GM12891 (cell line): ENCODE results near the gene KISS1.

Experiments
- DNase-seq: peaks from one replicate; pipeline ENCODE4 v3.0.0; 2011; ENCODE audit warnings: low spot score; ENCODE audit not compliant: insufficient read length
- FAIRE-seq: peaks from 2 replicates; lab custom pipeline; 2011; peaks lifted over from hg19 to GRCh38; lab: Jason Lieb, UNC
- PAX5 ChIP-seq: IDR thresholded peaks from 2 replicates; pipeline ENCODE4 v1.6.1; 2011; ENCODE audit warnings: low read length, moderate library complexity, mild to moderate bottlenecking; ENCODE audit not compliant: insufficient read depth, severe bottlenecking
- POLR2A ChIP-seq: IDR thresholded peaks from 2 replicates; pipeline ENCODE4 v1.6.1; 2011; ENCODE audit warnings: low read depth, low read length, control low read depth
- POLR2AphosphoS5 ChIP-seq: IDR thresholded peaks from 2 replicates; pipeline ENCODE4 v1.6.1; 2011; ENCODE audit warnings: low read depth, low read length, control low read depth
- POU2F2 ChIP-seq: IDR thresholded peaks from 2 replicates; pipeline ENCODE4 v1.6.1; 2011; ENCODE audit warnings: low read depth, mild to moderate bottlenecking, control low read depth, low read length, moderate library complexity
- SPI1 ChIP-seq: IDR thresholded peaks from 2 replicates; pipeline ENCODE4 v1.6.1; 2011; ENCODE audit warnings: low read depth, low read length, control low read depth
- TAF1 ChIP-seq: IDR thresholded peaks from 2 replicates; pipeline ENCODE4 v1.6.1; 2011; ENCODE audit warnings: low read depth, low read length, control low read depth

The KISS1 gene

DNA sequence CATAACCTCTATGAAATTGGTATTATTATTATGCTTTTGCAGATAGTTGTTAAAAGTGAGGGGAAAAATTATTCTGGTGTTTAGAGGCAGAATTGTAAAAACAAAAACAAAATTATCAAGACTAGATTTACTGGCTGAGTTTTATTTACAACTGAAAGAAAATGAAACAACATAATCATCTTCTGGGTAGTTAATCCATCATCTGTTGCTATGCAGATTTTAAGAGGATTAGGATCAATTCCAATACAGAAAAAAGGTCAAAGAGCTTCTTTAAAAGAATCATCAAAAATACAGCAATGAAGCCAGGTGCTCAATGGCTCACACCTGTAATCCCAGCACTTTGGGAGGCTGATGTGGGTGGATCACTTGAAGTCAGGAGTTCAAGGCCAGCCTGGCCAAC is 9.2 kb upstream of the KISS1 start:
- FAIRE-seq (no peak), DNase-seq (no peak)
- TF ChIP-seq POLR2AphosphoS5, result no peak
- no peak for TF ChIP-seq TAF1
- no peak for TF ChIP-seq POU2F2
- no peak for TF ChIP-seq SPI1
- no peak for TF ChIP-seq POLR2A
- no peak for TF ChIP-seq PAX5

DNA sequence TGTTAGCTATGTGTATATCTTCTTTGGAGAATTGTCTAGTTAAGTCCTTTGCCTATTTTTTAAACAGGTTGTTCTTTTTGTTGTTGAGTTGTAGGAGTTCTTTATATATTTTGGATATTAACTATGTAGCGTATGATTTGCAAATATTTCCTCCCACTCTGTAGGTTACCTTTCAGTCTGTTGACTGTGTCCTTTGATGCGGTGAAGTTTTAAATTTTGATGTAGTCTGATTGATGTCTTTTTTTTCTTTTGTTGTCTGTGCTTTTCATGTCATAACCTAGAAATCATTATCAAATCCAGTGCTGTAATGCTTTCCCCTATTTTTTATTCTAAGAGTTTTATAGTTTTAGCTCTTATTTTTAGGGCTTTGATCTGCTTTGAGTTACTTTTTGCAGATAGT is 8.7 kb upstream of the KISS1 start:
- no peak for DNase-seq
- no peak for TF ChIP-seq SPI1
- TF ChIP-seq POLR2A, result no peak
- TF ChIP-seq PAX5, result no peak

DNA sequence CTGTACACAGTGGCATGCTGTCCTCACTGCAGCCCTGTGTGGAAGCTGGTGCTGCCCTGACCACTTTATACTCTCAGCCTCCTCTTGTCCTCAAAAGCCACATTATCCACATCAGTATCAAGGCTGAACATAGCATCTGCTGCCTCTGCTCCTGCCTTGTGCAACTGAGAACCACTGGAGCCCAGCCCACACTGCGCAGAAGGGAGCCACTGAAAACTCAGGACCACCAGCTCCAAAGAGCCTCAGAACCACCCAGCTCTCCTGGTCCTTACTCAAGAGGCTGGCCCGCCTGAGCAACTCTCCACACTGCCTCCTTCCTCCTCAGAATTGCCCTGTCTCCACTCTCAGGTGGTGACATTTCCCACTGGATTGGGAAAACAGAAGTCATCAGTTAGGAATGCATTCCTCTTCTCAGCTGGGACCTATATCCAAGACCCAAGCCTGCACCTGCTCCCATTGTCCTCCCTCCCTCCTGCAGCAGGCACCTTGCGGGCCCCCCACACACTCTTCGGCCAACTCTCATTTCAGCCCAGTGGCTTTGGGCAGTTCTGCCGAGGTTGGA is 7.0 kb upstream of the KISS1 start:
- DNase-seq (no peak), FAIRE-seq (no peak)
- TF ChIP-seq POLR2AphosphoS5 (no peak), POLR2A (no peak), TAF1 (no peak), POU2F2 (no peak), PAX5 (no peak)

More for the DNA sequence above, 8.7 kb upstream of the KISS1 start:
- FAIRE-seq, result no peak

DNA sequence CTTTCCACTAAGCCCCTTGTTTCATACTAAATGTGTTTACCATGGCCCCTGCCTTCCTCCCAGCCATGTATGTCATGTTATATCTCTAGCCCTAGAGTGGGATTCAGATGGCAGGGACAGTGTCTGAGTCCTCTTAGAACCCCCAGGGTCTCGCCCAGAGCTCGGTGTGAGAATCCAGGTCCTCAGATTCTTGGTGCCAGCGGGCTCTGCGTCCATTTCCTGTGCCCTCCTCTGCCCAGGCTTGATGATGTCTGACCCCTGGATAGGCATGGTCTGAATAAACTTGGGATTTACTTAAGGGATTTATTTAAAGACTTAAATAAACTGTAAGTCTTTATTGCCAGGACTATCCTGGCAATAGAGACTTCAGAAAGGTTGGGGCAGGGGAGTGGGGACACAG is 6.2 kb upstream of the KISS1 start:
- FAIRE-seq, result no peak
- TF ChIP-seq TAF1, result no peak
- TF ChIP-seq POU2F2, result no peak
- TF ChIP-seq SPI1, result no peak
- no peak for TF ChIP-seq POLR2AphosphoS5
- no peak for DNase-seq

DNA sequence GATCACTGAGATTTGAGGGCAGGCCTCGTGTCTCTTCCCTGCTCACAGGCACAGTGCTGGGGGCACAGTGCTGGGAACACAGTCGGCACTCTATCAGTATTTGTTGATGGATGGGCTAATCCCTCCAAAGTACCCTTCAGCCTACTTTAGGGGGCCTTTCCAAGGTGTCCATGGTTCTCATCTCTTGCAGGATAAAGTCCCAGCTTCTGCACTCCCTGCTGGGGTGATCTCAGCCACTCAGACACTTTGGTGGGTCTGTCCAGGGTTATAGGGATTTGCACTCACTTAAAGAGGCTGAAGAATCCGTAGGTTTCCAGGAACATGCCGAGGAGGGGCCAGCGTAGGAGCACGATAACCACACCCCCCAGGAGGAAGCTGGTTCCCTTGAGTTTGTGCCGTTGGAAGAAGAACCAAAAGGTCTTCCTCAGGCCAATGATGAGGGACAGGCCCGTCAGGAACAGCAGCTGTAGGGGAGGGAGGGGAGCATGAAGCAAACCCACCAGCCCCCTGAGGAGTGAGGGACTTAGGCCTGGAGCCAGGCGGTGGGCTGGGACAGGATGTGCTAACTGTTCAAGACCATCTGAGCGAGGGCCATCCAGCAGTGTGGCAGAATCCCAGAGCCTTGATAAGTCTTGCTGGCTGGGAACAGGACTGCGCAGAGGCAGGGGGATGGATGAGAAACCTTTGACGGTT is 5.2 kb upstream of the KISS1 start:
- TF ChIP-seq PAX5 (no peak), POLR2A (no peak), SPI1 (no peak), POLR2AphosphoS5 (no peak), POU2F2 (no peak), TAF1 (no peak)
- DNase-seq (no peak), FAIRE-seq (no peak)

DNA sequence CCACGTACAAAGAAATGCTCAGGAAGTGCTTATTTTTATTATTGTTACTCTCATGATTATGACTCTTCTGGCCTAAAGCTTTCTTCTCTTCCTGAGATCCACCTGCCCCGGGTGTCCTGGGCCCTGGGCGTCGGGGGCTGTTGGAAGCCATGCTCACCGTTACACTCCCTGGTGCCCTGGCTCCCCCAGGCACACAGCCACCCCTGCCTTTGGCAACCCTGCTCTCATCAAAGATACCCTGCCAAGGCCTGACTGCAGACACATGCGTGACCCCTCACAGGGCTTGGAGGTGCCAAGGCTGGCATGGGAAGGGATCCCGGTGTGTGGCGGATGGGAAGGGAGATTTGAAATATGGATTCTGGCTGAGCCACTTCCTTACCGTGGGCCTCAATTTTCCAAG is 3.3 kb upstream of the KISS1 start:
- TF ChIP-seq POLR2A, result no peak
- no peak for TF ChIP-seq SPI1
- no peak for TF ChIP-seq PAX5
- no peak for TF ChIP-seq TAF1
- DNase-seq (no peak), FAIRE-seq (no peak)

DNA sequence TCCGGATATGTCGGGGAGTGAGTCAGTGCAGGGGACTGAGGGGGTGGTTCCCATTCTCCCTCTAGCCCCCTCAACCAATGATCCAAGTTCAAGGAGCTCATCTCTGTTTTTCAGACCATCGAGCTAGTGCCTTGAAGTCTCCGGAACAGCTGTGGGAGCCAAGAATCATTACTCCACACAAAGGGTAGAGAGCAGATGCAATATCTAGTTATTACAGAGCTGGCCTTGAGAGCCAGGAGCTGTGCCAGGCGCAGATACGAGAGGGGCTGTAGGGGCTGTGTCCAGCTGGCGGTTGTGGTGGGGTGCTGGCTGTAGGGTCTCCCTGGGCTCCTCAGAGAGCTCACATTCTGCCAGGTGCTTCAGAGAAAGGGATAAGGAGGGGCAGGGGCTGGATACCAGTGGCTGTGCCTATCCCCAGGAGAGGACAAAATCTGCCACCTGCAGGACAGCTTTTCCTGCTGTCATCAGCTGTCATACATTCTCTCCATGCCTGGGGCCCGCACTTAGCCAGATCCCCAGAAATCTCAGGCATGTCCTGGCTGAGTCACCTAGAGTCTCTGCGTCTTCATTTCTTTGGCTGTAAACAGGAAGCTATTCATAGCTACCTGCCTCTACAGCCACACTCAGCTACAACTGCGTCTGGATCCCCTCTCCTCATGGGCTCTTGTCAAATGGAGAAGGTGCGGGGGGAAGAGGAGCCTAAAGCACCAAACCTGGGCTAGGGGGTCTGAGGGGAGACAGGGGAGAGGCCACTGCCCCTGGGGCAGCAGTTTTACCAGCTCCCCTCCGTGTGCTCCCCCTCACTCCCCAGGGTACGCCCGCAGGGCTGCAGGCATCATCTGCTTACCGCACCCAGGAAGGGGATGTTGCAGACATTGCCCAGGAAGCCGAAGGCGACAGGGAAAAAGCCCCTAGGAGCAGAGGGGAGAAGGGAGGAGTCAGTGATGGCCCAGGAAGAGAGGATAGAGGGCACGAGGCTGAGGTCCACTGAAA is 2.4 kb upstream of the KISS1 start:
- DNase-seq (no peak), FAIRE-seq (no peak)
- no peak for TF ChIP-seq SPI1
- no peak for TF ChIP-seq PAX5
- no peak for TF ChIP-seq POLR2A
- no peak for TF ChIP-seq TAF1
- no peak for TF ChIP-seq POLR2AphosphoS5
- TF ChIP-seq POU2F2, result no peak

DNA sequence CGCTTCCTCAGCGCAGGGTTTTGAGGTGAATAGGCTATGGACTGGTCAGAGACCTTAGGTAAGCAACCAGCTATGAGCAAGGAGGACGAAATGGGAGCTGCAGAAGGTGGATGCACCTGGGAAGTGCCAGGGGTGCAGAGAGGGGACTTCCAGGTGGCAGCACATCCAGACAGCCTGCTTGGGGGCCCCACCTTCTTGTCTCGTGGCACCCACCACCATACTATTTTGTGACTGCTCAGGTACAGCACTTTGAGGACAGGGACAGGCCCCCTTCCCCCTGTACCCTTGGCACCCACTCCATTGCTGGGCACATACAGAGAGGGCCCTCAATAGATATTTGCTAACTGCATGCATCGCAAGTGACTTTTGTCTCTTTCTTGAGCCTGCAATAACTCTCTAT is 777 bp upstream of the KISS1 start:
- no peak for TF ChIP-seq TAF1
- no peak for TF ChIP-seq POLR2AphosphoS5
- TF ChIP-seq SPI1, result no peak
- no peak for TF ChIP-seq PAX5
- no peak for TF ChIP-seq POU2F2
- no peak for TF ChIP-seq POLR2A
- FAIRE-seq (no peak), DNase-seq (no peak)

DNA sequence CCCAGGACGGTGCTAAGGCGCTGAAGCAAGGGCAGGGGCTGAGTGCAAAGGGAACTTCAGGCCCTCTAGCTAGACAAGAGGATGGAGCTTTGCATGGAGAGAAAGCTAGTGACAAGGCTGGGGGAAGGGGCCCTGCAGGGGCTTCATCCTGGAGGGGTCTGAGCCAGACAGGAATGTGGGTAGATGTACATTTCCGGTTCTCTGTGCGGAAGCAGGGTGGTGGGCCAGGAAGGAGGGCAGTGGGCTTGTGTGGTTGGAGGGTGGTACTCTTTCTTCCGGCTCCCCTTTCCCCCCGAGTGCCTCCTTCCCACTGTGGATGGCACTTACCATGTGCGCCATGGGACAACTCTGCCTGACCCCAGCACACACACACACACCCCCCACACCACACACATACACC is 1.5 kb downstream of the KISS1 start:
- TF ChIP-seq POLR2A (no peak), TAF1 (no peak), PAX5 (no peak), POU2F2 (no peak), SPI1 (no peak), POLR2AphosphoS5 (no peak)
- DNase-seq (no peak), FAIRE-seq (no peak)
